ENCODE measurements around the gene UBFD1.
"Not testable (repeated sequence)": the region's sequence is repeated elsewhere in the genome, so short reads cannot be mapped to it uniquely, and the experiment has no call there.

Gene UBFD1

DNA sequence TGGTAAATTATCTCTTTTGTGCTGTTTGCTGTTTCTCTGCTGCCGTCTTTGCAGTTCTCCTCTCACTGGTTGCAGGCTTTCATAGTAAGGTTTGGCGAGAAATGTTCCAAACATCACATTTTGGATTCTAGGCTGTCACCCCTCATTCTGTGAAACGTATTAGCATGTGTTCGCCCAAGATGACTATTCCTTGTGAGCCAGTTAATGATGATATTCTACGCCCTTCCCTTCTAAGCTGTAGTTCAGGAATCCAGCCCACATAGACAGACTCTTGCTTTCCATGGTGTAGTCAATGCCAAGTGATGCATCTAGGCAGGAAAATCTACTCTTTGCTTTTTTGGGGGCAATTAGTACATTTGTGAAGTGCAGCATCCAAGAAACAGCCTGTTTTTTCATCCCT lies 14.4 kb downstream of the UBFD1 start:
- no peak for DNase-seq

DNA sequence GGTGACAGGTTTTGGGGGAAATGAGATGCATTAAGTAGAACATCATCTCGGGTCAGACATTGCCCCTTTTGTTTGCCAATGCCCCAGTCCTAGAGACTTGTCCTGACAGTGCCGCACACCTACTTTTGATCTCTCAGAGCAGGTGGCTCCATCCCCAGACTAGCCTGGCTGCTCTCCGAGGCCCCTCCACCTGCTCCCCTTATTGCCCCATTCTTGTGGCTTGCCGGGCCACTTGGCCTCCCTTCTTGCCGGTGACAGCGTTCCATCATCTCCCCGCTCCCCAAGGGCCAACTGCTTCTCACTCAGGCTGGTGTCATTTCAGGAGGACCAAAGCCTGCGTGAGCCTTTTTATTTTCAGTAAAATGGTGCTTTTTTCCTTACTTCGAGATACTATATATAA lies 14.9 kb downstream of the UBFD1 start:
- no peak for DNase-seq

DNA sequence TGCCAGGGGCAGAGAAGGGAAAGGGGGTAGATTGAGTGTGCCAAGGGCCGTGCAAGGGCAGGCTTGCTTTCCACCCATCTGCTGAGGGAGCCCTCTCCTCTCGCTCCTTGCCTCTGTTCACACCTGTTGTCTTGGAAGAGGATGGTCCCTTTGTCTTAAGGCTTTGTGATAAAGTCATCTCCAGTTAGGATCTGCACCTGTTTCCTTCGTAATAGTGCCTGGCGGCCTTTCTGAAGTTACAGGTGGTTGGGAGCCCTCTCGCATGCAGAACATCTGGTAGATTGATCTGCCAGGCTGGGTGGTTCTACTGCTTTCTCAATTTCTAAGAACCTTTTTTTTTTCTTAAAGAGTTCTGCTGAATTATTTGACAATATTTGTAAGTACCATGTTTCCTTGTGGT lies 16.3 kb downstream of the UBFD1 start:
- no peak for DNase-seq

DNA sequence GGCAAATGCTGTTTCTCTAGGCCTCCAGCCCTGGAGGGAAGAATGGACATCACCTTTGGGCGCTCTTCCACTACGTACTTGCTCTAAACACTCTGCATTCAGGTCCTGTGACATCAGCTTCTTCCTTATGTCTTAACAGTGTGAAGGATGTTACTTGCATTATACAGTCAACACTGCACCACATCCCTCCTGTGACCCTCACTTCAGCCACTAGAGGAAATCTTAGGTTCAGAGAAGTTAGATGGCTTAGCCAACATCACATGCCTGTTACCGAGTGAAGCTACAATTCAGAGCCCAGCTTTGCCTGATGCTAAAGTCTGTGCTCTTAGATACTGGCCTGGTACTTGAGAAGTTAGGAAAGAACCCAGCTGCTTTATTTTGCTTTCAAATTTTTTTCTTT lies 18.3 kb downstream of the UBFD1 start:
- no peak for DNase-seq

DNA sequence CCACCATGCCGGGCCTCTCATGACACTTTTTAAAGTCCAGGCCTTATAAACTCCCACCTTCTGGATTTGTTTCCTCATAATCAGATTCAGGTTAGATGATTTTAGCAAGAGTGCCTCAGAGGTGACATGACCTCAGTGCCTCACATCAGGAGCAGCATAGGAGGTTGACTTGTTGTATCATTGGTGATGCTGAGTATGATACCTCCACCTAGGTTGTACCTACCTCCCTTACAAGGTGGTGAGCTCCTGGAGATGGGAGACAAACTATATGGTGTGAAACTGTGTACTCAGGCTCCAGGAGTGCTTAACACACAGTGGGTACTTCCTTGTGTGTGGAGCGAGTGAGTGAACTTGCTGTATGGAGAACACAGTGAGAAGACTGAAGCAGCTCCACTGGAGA lies 20.0 kb downstream of the UBFD1 start:
- DNase-seq, result no peak

DNA sequence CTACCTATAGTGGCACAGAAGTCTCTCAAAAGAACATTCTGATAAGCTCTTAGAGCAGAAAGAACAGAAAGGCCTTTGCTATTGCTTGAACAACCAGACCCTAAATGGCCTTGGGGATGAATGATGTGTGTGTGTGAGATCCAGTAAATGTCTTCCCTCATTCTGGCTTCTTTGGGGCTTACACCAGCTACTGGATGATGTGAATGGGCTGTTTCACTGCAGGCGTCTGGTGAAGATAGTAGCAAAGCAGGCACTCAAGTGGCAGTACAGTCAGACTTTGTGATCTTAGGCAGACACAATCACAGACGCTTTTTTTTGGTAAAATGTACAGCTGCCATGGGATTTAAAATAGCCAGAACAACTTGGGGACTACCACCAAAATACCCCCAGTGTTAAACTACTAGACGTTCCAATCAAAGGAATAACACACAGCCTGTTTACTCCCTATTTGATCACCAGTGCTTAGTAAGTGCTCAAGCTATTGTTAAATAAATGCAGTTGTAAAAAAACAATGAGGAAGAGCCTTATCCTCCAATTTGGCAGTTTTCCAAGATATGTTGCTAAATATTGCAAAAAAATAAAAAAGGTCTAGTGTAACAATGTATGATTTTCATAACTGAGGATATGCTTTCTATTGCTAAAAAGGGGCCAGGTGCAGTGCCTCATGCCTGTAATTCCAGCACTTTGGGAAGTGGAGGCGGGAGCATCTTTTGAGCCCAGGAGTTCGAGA lies 20.7 kb downstream of the UBFD1 start:
- no peak for DNase-seq

DNA sequence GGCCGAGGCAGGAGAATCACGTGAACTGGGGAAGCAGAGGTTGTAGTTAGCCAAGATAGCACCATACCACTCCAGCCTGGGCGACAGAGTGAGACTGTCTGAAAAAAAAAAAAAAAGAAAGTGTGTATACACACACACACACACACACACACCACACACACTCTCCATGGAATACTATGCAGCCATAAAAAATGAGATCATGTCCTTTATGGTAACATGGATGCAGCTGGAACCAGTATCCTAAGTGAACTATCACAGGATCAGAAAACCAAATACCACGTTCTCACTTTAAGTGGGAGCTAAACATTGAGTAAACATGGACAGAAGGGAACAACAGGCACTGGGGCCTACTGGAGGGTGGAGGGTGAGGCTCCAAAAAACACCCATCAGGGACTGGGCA lies 21.8 kb downstream of the UBFD1 start:
- DNase-seq, result no peak

DNA sequence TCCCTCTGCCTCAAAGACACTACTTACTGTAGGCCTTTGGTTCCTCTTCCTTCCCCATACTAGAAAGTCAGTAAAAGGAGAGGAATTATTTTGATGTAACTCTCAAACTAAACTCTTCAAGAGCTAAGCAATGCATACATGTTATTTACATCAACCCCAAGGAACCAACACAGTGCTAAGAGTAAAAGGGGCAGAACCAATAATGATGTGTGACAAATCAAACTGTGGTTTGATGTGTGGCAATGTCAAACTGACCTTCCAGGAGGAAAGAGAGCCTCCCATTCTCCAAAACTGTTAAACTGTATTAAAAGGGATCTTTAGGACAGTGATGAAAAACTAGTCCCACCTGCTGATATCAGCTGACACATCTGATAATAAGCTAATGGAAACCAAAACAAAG lies 22.9 kb downstream of the UBFD1 start:
- no peak for DNase-seq

DNA sequence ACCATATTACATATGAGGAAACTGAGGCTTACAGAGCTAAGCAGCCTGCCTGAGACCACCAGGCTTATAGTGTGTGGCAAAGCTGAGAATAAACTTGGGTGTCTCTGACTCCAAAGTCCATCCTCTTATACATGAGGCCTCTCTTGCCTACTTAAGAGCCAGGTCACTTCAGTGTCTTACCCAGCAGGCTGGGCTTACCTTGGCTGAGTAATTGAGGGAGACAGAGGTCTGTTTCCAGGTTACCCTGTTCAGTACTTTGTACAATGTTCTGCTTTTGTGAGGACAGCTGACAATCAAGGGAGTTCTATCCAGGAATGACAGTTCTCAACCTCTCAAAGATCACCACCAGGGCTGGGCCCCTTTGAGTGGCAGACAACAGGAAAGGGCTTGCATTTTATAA lies 24.2 kb downstream of the UBFD1 start:
- no peak for DNase-seq

DNA sequence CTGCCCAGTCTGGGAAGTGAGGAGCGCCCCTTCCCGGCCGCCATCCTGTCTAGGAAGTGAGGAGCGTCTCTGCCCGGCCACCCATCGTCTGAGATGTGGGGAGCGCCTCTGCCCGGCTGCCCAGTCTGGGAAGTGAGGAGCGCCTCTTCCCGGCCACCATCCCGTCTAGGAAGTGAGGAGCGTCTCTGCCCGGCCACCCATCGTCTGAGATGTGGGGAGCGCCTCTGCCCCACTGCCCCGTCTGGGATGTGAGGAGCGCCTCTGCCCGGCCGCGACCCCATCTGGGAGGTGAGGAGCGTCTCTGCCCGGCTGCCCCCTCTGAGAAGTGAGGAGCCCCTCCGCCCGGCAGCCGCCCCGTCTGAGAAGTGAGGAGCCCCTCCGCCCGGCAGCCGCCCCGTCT lies 25.7 kb downstream of the UBFD1 start:
- DNase-seq, result not testable (repeated sequence)

DNA sequence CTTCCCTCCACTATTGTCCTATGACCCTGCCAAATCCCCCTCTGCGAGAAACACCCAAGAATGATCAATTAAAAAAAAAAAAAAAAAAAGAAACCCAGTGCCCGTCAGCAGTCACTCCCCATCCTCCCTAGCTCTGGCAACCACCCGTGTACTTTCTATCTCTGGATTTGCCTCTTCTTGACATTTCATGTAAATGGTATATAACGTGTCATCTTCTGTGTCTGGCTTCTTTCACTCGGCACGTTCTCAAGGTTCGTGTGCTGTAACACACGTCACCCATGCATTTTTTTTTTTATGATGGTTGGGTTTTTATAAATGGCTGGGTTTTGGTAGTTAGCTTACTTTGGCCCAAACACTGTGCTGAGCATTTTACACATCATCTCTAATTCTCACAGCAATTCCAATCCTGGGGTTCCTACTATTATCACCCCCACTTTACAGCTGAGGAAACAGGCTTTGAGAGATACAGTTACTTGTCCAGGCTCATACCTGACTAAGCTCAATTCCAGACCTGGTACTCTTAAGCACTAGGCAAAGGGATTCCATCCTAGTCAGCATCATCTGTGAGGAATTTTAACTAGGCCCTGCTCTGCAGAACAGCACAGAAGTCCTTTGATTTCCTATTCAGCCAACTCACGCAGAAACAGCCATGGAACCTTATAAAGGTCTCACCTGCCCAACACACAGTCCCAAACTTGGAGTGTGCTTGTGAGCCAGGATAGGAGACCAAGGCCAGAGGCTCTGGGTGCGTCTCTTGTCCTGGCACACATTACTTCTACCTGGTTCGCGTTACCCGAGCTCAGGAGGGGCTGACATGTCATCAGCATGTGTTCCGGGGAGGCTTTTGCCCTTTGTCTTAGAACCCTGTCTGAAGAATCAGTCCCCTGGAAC lies 26.9 kb downstream of the UBFD1 start:
- no peak for DNase-seq

DNA sequence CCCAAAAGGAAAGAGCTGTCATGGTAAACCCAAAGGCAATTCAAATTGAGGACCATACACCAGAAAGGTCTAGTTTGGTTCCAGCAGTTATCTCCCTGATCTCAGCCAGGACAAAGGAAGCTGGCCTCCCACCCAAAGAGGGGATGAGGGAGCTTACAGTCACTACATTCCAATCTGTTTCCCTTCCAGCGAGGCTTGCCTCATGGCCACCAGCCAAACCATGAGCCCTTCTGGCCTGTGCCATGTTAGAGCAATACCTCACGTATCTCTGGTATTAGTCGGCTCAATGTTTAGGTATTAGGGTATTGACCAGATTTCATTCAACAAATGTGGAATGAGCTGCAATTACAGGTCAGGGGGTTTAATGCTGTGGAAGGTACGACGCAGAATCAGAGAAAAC lies 30.2 kb downstream of the UBFD1 start:
- no peak for DNase-seq

DNA sequence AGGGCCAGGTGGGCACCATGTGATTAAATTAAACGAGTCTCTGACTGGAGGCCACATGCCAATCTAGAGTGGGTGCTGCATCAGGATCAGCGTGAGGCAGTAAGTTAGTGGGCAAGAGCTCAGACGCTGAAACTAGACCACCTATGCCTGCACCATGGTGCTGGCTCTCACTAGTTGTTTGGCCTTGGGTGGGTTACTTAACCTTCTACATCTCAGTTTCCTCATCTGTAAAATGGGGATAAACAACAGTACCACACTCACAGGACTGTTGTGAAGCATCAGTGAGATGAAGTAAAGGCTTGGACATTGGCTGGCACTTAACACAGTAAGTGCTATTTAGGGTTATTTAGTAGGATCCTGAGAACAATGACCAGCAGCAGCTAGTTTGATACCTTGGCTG lies 32.7 kb downstream of the UBFD1 start:
- no peak for DNase-seq

DNA sequence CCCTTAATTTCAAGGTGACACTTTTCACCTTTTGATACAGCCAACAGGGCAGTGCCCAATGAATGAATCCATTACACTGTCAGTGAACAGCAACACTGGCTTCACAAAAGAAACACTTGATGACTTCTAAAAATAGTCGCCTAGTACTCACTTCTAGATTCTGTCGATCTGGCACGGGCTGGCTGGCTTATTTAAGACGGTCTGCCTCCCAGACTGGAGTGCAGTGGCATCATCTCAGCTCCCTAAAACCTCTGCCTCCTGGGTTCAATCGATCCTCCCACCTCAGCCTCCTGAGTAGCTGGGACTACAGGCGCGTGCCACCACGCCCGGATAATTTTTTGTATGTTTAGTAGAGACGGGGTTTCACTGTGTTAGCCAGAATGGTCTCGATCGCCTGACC lies 36.7 kb downstream of the UBFD1 start:
- no peak for DNase-seq

DNA sequence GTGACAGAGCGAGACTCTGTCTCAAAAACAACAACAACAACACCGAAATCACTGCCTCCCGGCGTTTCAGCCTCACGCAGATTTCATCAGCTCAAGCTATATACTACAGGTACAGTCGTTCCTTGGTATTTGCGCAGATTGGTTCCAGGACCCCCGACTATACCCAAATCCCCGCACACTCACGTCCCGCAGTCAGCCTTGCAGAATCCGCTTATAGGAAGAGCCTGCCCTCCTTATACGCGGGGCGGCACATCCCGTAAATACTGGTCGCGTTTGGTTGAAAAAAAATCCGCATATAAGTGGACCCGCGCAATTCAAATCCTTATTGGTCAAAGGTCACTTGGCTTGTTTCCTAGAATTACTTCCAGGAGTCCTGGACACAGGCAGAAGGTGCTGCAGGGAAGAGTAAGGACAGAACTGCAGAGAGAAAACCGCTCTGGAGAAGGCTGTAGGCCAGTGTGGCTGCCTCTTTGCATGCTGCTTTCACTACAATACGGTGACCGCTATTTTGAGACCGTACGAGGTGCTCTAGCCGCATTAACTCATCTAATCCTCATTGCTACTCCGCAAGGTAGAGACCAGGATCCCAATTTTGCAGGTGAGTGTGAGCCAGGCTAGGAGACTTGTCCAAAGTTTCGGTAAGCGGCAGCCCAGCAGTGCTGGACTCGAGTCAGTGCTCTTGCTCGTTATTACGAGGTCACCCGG lies 37.9 kb downstream of the UBFD1 start:
- no peak for DNase-seq

DNA sequence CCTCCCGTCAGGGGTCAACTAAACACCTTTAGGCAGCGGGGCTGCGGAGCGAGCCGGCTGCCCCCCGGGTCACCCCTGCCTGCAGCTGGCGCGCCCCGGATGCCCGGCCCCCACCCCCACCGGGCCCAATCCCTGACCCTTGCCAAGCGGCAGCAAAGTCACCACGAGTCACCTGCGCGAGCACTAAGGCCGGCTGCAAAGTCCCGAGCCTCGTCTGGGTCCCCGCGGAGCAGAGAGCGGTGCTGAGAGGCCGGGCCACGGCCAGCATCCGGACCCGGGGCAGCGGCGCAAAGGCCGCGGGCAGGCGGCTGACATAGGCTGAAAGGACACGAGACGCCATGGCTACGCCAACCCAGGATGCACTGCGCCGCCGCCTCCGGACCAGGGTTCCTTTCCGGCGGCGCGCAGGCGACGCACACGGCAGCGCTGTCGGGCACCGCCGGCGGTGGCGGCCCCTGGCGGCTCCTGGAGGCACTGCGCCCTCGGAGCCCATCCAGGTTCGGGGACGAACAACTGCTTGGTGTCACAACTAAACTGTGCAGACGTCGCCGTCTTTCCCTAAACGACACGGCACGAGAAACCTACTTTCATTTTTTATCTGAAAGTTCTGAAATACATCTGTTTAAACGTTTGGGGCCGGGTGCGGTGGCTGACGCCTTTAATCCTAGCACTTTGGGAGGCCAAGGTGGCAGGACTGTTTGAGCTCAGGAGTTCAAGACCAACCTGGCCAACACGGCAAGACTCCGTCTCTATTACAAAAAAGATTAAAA lies 38.6 kb downstream of the UBFD1 start, which contains the start of gene NDUFAB1:
Gene NDUFAB1 (minus strand): TSS at position 366 of the 770 bp plus-strand sequence. CDS start 26 bp downstream, at position 340.
- DNase-seq, result peak; percentile 51

DNA sequence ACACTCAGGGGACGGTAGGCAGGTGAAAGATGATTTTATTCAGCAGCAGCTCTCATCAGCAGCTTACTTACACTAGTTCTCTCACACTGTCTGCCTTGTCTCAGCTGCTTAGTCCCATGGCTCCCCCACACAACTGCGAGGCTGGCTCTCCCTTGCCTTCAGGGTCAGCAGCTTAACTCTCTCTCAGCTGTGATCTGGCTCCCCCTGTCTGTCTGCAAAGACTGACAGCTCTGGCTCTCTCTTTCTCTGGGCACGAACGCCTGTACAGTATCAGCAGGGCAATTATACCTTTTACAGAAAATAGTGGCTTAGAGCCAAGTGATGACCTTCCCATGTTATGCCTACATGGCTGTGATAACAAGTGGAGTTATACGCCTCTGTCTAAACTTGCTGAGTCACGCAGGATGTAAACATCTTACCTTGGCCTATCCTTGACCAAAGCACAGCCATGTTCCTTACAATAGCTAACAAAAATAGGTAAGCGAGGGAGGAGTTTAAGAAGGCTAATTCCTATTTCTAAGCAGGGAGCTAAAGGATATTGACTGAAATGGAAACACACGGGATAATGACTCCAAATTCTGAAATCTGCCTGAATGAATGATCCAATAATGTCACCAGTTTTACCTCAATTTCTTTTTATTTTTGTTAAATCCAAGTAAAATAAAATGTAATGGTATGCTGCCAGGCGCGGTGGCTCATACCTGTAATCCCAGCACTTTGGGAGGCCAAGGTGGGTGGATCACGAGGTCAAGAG lies 39.7 kb downstream of the UBFD1 start:
- peak; percentile 10 for DNase-seq

DNA sequence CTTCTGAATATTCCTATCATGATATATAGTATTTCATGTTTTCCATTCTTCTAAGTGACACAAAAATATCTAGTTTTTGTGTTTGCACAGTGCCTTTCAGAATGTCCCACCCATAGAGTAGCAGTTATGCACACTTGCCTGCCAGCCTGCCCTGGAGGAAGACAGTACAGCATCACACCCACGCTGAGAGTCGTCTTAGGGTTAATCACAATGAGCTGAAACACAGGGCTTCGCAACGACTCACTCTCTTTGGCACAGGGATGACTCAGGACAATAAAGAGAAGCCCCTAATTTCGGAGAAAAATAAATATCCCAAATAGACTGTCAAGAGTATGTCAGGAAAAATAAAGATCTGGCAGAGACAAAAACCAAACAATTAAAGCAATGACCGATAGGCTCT lies 50.2 kb downstream of the UBFD1 start:
- DNase-seq, result no peak

DNA sequence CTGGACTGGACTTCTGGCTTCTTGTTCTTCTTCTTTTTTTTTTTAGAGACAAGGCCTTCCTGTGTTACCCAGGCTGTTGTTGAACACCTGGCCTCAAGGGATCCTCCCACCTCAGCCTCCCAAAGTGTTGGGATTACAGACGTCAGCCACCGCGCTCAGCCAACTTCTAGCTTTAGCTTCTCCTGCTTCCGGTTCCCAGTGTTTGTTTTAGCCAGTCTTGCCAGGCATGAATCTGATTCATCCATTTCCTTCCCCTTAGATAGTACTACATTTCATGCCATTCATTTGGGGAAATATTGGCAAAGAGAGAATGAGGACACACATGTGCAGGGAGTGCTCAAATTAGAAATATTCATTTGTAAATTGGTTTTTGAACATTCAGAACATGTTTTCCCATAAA lies 50.7 kb downstream of the UBFD1 start:
- DNase-seq, result no peak

DNA sequence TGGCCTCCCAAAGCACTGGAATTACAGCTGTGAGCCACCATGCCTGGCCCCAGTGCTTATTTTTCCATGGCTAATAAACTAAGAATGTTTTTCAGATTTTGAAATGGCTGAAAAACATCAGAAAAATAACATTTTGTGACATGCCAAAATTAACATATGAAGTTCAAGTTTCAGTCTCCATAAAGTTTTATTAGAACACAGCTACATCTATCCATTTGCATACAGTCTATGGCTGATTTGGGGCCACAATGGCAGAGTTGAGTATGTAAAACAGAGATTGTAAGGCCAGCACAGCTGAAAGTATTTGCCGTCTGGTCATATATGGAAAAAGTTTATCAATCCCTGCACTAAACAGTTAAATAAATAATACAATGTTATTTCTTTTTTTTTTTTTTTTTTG lies 52.4 kb downstream of the UBFD1 start:
- DNase-seq, result no peak

DNA sequence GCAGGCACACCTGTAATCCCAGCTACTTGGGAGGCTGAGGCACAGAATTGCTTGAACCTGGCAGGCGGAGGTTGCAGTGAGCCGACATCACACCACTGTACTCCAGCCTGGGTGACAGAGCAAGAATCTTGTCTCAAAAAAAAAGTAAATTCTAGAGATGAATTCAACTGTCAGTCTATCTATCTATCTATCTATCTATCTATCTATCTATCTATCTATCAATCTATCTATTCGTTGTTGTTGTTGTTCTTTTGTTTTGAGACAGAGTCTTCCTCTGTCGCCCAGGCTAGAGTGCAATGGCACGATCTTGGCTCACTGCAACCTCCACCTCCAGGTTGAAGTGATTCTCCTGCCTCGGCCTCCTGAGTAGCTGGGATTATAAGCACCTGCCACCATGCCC lies 53.4 kb downstream of the UBFD1 start:
- DNase-seq, result not testable (repeated sequence)

DNA sequence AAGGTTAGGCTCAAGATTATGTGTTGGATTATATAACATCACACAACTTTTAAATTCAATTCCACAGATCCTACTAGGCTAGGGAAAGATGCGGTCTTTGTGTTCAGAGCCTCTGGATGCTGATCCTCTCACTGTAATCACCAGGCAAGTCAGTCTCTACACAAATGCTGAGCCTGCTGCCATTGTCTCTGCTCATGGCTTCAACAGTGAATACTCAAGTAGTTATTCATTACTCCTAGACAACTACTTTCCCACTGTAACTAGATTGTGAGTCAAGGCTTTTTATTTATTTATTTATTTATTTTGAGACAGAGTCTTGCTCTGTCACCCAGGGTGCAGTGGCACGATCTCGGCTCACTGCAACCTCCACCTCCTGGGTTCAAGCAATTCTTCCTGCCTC lies 54.4 kb downstream of the UBFD1 start:
- DNase-seq, result no peak
